ENCODE results near the gene BRINP1. TPM values are rescaled to one million over a fixed set of nuclear protein-coding genes. Genes with fewer than 3 reads are reported as not detected.

The BRINP1 gene
- total and polyA plus RNA-seq, 8 donors, result 0.04 to 0.19 (median 0.08) TPM; not detected in 3

- no peaks in the 10 kb centered on the region for H3K9me3 ChIP-seq
- intact Hi-C loops (cut with DNase I), result no loop called here
- TF ChIP-seq CTCF (IDR thresholded peaks at IDR 0.05), result no peak
- no peak for FAIRE-seq
- no peaks in the 10 kb centered on the region for H3K4me1 ChIP-seq
- H3K4me3 ChIP-seq, result no peak overlapping the region
- H3K27me3 ChIP-seq, result no peaks in the 10 kb centered on the region
- no peak overlapping the region for H3K27ac ChIP-seq
- no peak for ATAC-seq
- no peaks in the 10 kb centered on the region for H3K36me3 ChIP-seq
- DNase-seq, result no peak
- WGBS, 2 donors, result 73% methylated on average over 2 of the region's 2 CpGs
Measured at GRCh38 chr9:119153402-119153801, 215.8 kb downstream of the BRINP1 start.

DNA sequence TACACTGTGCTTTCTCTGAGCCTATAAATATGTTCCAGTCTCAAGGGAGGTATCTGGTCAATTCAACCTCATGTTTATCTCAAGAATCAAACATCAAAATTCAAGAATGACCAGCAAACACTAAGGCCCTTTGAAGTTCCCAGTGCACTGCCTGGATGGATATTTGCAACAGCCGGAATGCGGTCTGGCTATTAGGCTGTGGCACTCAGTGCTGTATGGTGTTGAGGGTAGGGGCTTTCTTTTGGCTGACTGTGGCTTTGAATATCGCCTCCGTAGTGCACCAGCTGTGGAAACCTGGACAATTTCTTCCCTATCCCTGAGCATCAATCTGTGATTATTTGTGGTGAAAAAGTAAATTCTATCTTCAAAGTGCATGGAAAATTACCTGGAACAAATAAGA is 220.4 kb downstream of the BRINP1 start:
- FAIRE-seq (no peak), ATAC-seq (no peak), DNase-seq (no peak)
- H3K36me3 ChIP-seq, result no peaks in the 10 kb centered on the region
- H3K27ac ChIP-seq, result no peak overlapping the region
- no peak for TF ChIP-seq CTCF (IDR thresholded peaks at IDR 0.05)
- H3K4me1 ChIP-seq, result no peaks in the 10 kb centered on the region
- intact Hi-C loops (cut with DNase I), result no loop called here
- no peaks in the 10 kb centered on the region for H3K27me3 ChIP-seq
- H3K9me3 ChIP-seq, result no peaks in the 10 kb centered on the region
- 58 to 61% methylated on average over 4 of the region's 4 CpGs for WGBS, 2 donors
- H3K4me3 ChIP-seq, result no peak overlapping the region

DNA sequence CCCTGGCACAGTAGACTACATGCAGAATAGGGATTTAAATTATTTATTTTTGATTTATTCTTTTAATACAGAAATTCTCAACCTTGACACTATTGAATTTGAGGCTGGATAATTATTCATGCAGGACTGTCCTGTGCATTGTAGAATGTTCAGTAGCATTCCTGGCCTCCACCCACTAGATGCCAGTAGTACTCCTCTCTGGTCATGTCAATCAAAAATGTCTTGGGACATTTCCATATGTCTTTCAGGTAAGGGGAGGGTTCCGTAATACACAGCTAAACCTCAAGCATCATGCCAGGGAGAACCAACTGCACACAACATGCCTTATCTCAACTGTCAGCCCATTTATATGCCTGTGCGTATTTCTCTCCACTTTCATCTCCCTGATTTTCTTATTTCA is 231.8 kb downstream of the BRINP1 start:
- Histone ChIP-seq H3K9me3 (no peaks in the 10 kb centered on the region), H3K27me3 (no peaks in the 10 kb centered on the region), H3K27ac (no peak overlapping the region), H3K4me1 (no peaks in the 10 kb centered on the region), H3K4me3 (no peak overlapping the region), H3K36me3 (no peaks in the 10 kb centered on the region)
- intact Hi-C loops (cut with DNase I), result no loop called here
- 63 to 74% methylated on average over 2 of the region's 2 CpGs for WGBS, 2 donors
- no peak for ATAC-seq
- DNase-seq, result no peak
- TF ChIP-seq CTCF (IDR thresholded peaks at IDR 0.05), result no peak
- no peak for FAIRE-seq

- Histone ChIP-seq H3K4me1 (no peaks in the 10 kb centered on the region), H3K9me3 (no peaks in the 10 kb centered on the region), H3K27me3 (no peaks in the 10 kb centered on the region), H3K27ac (no peak overlapping the region), H3K36me3 (no peaks in the 10 kb centered on the region), H3K4me3 (no peak overlapping the region)
- no peak for TF ChIP-seq CTCF (IDR thresholded peaks at IDR 0.05)
- 17 to 19% methylated on average over 2 of the region's 2 CpGs for WGBS, 2 donors
- DNase-seq (no peak), FAIRE-seq (no peak), ATAC-seq (no peak)
- intact Hi-C loops (cut with DNase I), result no loop called here
Measured at GRCh38 chr9:119126040-119126439, 243.2 kb downstream of the BRINP1 start.

- no peaks in the 10 kb centered on the region for H3K36me3 ChIP-seq
- no peak overlapping the region for H3K4me3 ChIP-seq
- no peaks in the 10 kb centered on the region for H3K4me1 ChIP-seq
- FAIRE-seq, result no peak
- ATAC-seq, result no peak
- TF ChIP-seq CTCF (IDR thresholded peaks at IDR 0.05), result no peak
- no peak for DNase-seq
- H3K27ac ChIP-seq, result no peak overlapping the region
- 56 to 72% methylated on average over 1 of the region's 1 CpG for WGBS, 2 donors
- no peaks in the 10 kb centered on the region for H3K27me3 ChIP-seq
- intact Hi-C loops (cut with DNase I), result no loop called here
- no peaks in the 10 kb centered on the region for H3K9me3 ChIP-seq
Measured at GRCh38 chr9:119121899-119122298, 247.3 kb downstream of the BRINP1 start.
